CD4-positive, alpha-beta T cell treated with Interferon gamma for 1 hour (primary cell): ENCODE data around the gene UFD1.

Experiments used
- DNase-seq: peaks from one replicate; pipeline ENCODE4 v3.0.0-alpha.2; 2020

Gene UFD1

DNA sequence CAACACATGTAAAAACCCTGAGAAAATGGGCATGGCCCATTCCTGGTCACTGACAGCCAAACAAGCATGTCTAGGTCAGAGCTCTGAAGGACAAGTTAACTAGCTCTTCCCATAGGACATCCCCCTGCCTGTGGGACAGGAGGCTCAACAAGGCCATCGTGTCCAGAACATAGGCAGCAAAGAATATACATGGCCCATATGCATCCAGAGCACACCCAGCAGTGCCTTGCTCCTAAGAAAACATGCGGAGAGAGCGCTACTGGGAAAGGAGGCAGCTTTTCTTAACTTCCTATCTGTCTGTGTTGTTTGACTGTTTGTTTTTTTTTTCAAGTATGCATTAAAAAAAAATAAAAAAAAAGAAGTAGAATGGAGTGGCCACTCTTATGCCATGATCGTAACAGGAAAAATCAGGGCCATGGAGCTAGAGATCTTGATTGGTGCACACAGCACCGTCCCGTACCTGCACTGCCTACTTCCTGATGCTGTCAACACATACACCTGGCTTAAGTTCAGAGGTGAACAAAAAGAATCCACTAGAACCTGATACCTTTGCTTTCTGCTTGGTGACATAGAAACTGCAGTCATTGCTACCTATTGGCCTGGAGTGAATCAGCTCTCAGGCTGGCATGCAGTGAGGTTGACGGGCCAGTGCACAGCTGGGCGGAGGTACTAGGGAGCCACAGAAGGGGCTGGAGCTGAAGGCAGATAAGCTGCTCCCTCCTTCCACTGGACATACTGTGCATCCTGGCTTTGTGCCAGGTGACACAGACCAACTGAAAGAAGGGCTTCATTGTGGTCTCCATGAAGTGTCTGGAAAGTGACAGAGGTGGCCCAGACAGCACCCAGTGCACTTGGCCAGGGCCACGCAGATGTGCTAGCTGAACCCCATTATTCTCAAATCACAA lies 11.9 kb downstream of the UFD1 start:
- no peak for DNase-seq

- DNase-seq = no peak
These were observed 12.8 kb downstream of the UFD1 start for GRCh38 chr22:19466126-19466716.

DNA sequence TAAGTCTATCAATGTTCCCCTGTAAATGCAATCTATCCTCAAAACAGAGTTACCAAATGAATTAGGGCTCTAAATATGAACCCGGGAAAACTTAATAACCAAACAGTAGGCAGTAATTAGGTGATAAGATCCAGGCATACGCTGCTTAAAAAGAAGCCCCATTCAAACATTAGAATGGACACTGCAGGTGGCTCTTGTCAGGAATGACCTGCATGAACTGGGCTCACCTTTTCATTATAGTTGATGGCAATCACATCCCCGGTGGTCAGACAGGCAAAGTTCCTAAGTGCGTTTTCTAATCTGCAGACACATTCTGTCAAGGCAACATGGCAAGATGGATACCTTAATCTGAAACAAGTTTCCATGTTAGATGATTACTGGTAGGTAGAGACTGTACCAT lies 14.0 kb downstream of the UFD1 start:
- DNase-seq = no peak

DNA sequence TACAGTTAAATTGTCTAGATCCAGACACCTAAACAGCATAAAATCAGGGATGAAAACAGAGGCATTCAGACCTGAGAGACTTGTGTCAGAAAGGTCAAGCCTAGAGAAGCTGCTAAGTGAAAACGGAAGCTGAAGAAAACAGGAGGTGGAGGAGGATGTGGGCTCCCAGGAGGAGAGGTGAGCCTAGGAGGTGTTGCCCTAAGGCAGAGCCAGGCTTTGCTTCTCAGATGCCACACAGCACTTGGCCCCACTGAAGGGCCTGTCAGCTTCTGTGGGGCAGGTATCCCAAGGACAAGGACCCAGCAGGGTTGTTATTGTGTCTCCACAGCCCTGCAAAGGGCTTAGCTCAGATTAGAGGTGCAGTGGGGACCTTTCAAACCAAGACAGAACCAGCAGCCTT lies 14.4 kb downstream of the UFD1 start:
- no peak for DNase-seq

DNA sequence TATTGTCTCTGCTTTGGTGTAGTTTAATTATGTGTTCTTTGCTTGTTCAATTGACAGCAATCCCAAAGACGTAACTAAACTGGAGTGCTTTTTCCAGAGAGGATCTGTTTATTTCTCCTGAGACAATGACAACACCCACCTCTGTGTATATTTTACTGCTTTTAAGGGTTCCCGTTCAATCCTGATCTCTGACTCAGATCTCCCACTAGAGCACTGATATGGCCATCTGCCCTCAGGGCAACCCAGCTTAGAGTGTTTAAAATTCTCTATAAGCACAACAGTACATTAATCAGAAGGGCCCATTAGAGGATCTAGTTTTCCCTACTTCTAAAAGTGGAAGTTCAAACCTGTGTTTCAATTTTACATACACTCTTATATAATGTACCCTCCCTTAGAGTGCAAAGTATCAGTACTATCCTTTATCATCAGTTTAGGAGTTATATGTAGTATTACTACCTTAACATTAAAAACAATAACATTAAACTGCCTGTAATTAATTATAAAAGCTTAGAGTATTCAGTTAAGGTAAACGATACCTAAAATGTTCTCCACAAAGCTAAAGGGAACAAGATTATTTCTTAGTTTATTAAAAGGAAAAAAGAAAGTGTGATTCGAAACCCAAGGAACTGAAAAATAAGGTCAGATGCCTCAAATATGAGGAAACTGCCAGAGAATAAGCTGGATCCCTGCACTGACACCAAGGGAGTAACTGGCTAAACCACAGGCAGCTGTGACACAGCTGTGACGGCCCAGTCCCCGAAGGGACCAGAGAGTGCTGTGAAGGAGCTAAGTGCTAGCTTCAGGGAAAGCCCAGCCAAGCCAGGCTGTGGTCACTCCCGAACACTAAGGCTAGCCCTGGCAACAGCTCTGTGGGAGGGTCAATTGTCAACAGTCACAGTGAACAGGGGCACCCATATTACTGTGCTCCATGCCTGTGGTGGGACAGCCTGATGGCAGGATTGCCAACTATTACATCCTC lies 15.2 kb downstream of the UFD1 start:
- no peak for DNase-seq

- no peak for DNase-seq
These were observed 16.0 kb downstream of the UFD1 start for GRCh38 chr22:19463008-19463407.

- no peak for DNase-seq
These were observed 17.5 kb downstream of the UFD1 start for GRCh38 chr22:19461506-19461905.

- no peak for DNase-seq
These were observed 19.0 kb downstream of the UFD1 start for GRCh38 chr22:19460036-19460435.

DNA sequence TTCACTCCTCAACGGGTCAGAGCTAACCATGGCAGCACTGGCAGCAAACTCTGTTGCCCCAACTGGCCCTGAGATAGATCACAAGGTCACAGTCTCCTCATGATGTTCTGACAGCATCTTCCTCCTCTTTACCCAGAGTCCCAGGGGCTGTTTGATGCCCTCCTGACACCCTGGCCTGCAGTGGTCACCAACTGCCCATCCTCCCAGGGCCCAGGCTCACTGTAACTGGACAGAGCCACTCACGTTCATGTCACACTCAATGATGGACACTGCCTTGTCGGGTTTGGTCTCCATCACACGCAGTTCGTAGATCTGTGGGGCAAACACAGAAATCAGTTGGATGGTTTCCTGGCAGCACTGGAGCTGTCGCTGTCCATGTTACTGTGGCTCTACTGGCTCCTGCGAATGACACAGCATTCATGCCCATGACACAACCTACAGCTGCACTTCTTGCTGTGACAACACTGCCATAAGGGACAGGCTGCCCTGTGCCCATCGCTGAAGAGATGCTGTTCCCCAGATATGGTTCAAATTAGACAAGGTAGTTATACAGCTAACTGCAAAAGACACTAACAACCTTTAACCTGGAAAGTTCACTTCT lies 21.1 kb downstream of the UFD1 start:
- no peak for DNase-seq

GRCh38 chr22:19456541-19456940 lies 22.5 kb downstream of the UFD1 start:
- DNase-seq = no peak

GRCh38 chr22:19455585-19456370 lies 23.2 kb downstream of the UFD1 start:
- no peak for DNase-seq

DNA sequence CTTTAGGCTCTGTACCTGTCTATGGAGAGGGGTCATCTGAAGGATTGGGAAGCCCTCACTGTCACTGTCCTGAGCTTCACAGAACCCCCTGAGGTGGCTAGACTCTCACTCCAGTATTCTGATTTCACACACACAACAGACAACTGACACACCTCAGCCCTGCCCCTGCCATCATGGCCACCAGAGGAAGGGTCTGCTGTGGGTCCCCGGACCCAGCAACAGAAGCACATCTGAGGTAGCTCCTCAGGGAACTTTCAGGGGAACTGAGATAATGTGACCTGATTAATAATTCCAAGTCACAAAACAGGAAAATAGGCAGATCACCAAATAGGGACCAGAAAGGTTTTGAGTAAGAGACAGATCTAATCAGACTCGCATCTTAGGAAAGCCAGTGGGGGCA lies 24.0 kb downstream of the UFD1 start:
- no peak for DNase-seq

- DNase-seq = no peak
These were observed 24.8 kb downstream of the UFD1 start for GRCh38 chr22:19454156-19454555.

- no peak for DNase-seq
These were observed 25.3 kb downstream of the UFD1 start for GRCh38 chr22:19453718-19454117.

DNA sequence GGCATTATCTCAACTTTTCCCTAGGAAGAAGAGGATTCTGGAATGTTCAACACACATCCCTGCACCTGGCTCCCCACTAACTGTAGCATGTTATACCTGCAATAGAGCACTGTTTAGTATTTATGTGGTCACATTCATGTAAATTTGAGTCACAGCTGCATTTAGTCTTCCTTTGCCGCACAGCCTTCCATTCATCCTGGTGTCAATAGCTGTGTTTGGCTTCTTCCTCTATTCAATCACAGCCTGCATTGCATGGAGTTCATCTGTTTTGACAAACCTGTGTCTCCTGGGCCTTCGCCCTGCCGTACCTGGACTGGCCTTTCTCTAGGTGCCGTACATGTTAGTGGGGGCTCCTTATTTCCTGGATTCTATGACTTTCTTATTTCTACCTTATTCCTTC lies 27.4 kb downstream of the UFD1 start:
- no peak for DNase-seq

- no peak for DNase-seq
These were observed 28.4 kb downstream of the UFD1 start for GRCh38 chr22:19450363-19451175.

DNA sequence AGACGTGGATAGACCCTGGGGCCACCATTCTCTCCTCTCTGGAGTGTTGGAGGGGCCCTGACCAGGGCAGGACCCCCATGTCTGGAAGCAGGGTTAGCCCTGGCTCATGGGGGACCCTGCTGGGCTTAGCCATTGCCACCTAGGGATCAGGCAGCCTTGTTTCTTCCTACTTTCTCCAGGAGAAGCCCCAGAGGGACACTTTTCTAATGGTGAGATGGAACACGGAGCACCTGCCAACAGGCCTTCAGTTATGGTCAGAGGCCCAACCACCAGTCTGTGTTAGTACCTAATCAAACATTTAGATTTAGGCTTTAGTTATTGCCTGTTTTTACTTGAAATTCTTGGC lies 29.6 kb downstream of the UFD1 start:
- no peak for DNase-seq

DNA sequence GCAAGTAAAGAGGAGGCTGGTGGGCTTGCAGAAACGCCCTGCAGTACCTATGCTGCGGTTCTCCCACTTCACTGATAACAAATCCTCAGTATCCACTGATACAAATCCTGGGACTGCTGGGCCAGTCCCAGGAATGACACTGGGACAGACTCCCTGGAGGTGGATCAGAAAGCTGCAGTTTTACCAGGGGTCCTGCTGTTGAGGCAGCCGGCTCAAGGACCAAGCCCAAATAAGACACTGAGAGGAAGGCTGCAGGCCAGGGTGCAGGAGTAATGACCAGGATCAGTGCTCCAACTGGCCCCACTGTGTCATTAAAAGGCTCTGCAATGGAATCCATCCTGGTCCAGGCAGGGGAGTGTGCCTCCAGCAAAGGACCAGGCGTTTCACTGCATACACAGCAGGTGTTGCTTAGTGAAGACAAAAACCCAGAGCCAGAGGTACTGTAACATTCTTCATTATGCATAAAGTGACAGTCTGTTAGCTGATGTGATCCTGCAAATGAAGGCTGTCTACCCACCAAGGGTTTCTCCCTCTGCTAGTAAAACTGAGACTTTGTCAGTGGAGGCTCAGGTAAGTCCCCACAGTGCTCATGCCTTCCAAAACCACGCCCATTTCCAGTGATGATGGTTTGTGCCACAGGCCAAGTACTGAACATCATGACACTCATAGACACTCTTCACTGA lies 30.1 kb downstream of the UFD1 start:
- no peak for DNase-seq

GRCh38 chr22:19448076-19448607 lies 30.9 kb downstream of the UFD1 start:
- peak; percentile 48 for DNase-seq

- peak; percentile 91 for DNase-seq
These were observed 31.5 kb downstream of the UFD1 start, which contains the start of gene C22orf39 for GRCh38 chr22:19447330-19448075. TSS of gene C22orf39 (minus strand) at chr22:19447711. CDS start at chr22:19447688, 23 bp downstream.
